GM19193 (cell line): ENCODE results near the gene NFE2L2.
A peak's percentile ranks its signal among the peaks of the same experiment; 100 is the strongest.

ENCODE experiments used
- POLR2A ChIP-seq: IDR thresholded peaks from 4 replicates; pipeline ENCODE4 v1.6.1; 2011; ENCODE audit not compliant: insufficient read depth, insufficient read length; ENCODE audit errors: extremely low read depth

The NFE2L2 gene

GRCh38 chr2:177229442-177230242 is 34.9 kb downstream of the NFE2L2 start:
- TF ChIP-seq POLR2A: peak; percentile 22

- no peak for TF ChIP-seq POLR2A
Measured at GRCh38 chr2:177225965-177226360, 38.6 kb downstream of the NFE2L2 start.

GRCh38 chr2:177221970-177222369 is 42.6 kb downstream of the NFE2L2 start:
- TF ChIP-seq POLR2A: no peak

- no peak for TF ChIP-seq POLR2A
Measured at GRCh38 chr2:177221534-177221933, 43.0 kb downstream of the NFE2L2 start.

GRCh38 chr2:177217247-177217843 is 47.2 kb downstream of the NFE2L2 start:
- TF ChIP-seq POLR2A: peak; percentile 17

- TF ChIP-seq POLR2A: peak; percentile 48
Measured at GRCh38 chr2:177212891-177213856, 51.4 kb downstream of the NFE2L2 start.

GRCh38 chr2:177212106-177212890 is 52.2 kb downstream of the NFE2L2 start, which contains the start of gene HNRNPA3:
Gene HNRNPA3, plus strand, starts transcription at chr2:177212794. Its CDS starts 6 bp downstream, at chr2:177212800.
- TF ChIP-seq POLR2A: peak; percentile 84

- TF ChIP-seq POLR2A: no peak
Measured at GRCh38 chr2:177211576-177212105, 52.9 kb downstream of the NFE2L2 start.

- no peak for TF ChIP-seq POLR2A
Measured at GRCh38 chr2:177211169-177211568, 53.4 kb downstream of the NFE2L2 start.

- TF ChIP-seq POLR2A: no peak
Measured at GRCh38 chr2:177207101-177207500, 57.4 kb downstream of the NFE2L2 start.

GRCh38 chr2:177204417-177204816 is 60.1 kb downstream of the NFE2L2 start:
- no peak for TF ChIP-seq POLR2A

GRCh38 chr2:177201919-177202346 is 62.6 kb downstream of the NFE2L2 start:
- TF ChIP-seq POLR2A: no peak

GRCh38 chr2:177195194-177195593 is 69.3 kb downstream of the NFE2L2 start:
- no peak for TF ChIP-seq POLR2A

GRCh38 chr2:177193240-177193639 is 71.3 kb downstream of the NFE2L2 start:
- TF ChIP-seq POLR2A: no peak

- no peak for TF ChIP-seq POLR2A
Measured at GRCh38 chr2:177192788-177193187, 71.7 kb downstream of the NFE2L2 start.

- no peak for TF ChIP-seq POLR2A
Measured at GRCh38 chr2:177190941-177191340, 73.6 kb downstream of the NFE2L2 start.
